ENCODE measurements around the gene SLC38A5.

SLC38A5 gene

GRCh38 chrX:48490661-48491060, 20.6 kb upstream of the SLC38A5 start:
- no peak for DNase-seq

GRCh38 chrX:48489892-48490291, 19.8 kb upstream of the SLC38A5 start:
- DNase-seq: no peak

- no peak for DNase-seq
Observed at GRCh38 chrX:48489296-48489695, 19.2 kb upstream of the SLC38A5 start.

GRCh38 chrX:48488034-48488433, 18.0 kb upstream of the SLC38A5 start:
- no peak for DNase-seq

- DNase-seq: no peak
Observed at GRCh38 chrX:48487362-48487798, 17.3 kb upstream of the SLC38A5 start.

GRCh38 chrX:48482526-48482925, 12.5 kb upstream of the SLC38A5 start:
- no peak for DNase-seq

- no peak for DNase-seq
Observed at GRCh38 chrX:48480583-48480982, 10.5 kb upstream of the SLC38A5 start.

GRCh38 chrX:48480142-48480541, 10.1 kb upstream of the SLC38A5 start:
- DNase-seq: no peak

GRCh38 chrX:48478806-48479205, 8.7 kb upstream of the SLC38A5 start:
- no peak for DNase-seq

- DNase-seq: no peak
Observed at GRCh38 chrX:48477960-48478755, 8.1 kb upstream of the SLC38A5 start.

GRCh38 chrX:48476919-48477318, 6.9 kb upstream of the SLC38A5 start:
- DNase-seq: no peak

GRCh38 chrX:48475774-48476577, 5.9 kb upstream of the SLC38A5 start, which contains the start of gene FTSJ1:
Gene FTSJ1 (plus strand): TSS chrX:48476199. CDS start chrX:48478048, 1,849 bp downstream.
- DNase-seq: peak; percentile 72

- no peak for DNase-seq
Observed at GRCh38 chrX:48475296-48475695, 5.2 kb upstream of the SLC38A5 start.

GRCh38 chrX:48474581-48474980, 4.5 kb upstream of the SLC38A5 start:
- no peak for DNase-seq

- DNase-seq: no peak
Observed at GRCh38 chrX:48474127-48474526, 4.1 kb upstream of the SLC38A5 start.

- DNase-seq: no peak
Observed at GRCh38 chrX:48473704-48473990, 3.6 kb upstream of the SLC38A5 start.

- no peak for DNase-seq
Observed at GRCh38 chrX:48472851-48473703, 3.0 kb upstream of the SLC38A5 start.

- DNase-seq: no peak
Observed at GRCh38 chrX:48472225-48472624, 2.2 kb upstream of the SLC38A5 start.

- no peak for DNase-seq
Observed at GRCh38 chrX:48471504-48471903, 1.4 kb upstream of the SLC38A5 start.

GRCh38 chrX:48470833-48471118, 716 bp upstream of the SLC38A5 start:
- no peak for DNase-seq

- DNase-seq: peak; percentile 36
Observed at GRCh38 chrX:48468693-48469691, 1.1 kb downstream of the SLC38A5 start.

- DNase-seq: peak; percentile 42
Observed at GRCh38 chrX:48468247-48468671, 1.8 kb downstream of the SLC38A5 start.
